ENCODE results near the gene TNFRSF1B. TPM values are rescaled to one million over a fixed set of nuclear protein-coding genes. Genes with fewer than 3 reads are reported as not detected.

TNFRSF1B gene
- 0.61 TPM for total RNA-seq (2021; ENCODE audit: unreplicated experiment)
- 0.12 and 0.14 TPM in 2 replicates for polyA plus RNA-seq (2012)
- percentile 14 among the genes with signal in this experiment for Bru-seq, nascent RNA
- BruChase-seq, experiment 1, labeled RNA remaining after a 6-hour chase, result percentile 2 among the genes with signal in this experiment
- percentile 17 among the genes with signal in this experiment for BruChase-seq, experiment 2, labeled RNA remaining after a 2-hour chase
- long read RNA-seq, result 0 reads

DNA sequence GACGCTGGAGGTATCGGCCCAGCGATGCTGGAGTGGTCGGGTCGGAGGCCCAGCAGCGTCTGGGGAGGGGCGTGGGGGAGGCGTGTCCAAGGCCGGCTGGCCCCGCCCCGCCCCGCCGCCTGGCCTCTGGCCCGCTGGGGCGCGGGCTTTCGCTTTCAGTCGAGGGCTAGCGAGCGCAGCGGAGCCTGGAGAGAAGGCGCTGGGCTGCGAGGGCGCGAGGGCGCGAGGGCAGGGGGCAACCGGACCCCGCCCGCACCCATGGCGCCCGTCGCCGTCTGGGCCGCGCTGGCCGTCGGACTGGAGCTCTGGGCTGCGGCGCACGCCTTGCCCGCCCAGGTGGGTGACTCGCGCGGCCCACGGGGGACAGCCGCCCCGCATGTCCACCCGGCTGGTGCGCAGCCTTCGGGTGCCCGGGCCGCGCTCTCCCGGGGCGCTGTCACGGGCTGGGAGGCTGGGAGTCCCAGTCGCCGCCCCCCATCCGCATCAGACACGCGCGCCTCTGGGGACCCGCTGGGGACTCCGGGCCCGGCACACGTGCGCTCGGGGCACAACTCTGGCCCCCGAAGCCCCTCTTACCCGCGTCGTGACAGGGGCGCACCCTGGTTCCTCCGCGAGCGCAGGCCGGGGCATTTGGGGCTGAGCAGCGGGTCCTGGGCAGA lies at the start of gene TNFRSF1B:
Gene TNFRSF1B (plus strand): TSS at position 158 of the 659 bp plus-strand sequence. CDS start 101 bp downstream, at position 259.
- H3K4me3 ChIP-seq (replicated peaks in 1 of 2; ENCODE audit: low read depth in 1 of 2, low read length in 2 of 2), result no peak within 1 kb of the TSS
- DNase-seq (ENCODE audit: low read depth, low spot score) (no peak), ATAC-seq (no peak)
- no peaks in the 10 kb centered on the region for H3K9me2 ChIP-seq (ENCODE audit: insufficient read depth)
- no peak within 1 kb of the TSS for H3K4me2 ChIP-seq (ENCODE audit: low read length)
- ChIA-PET RAD21 (ENCODE audit: low non-redundant PET in 1 of 2, low total read pairs in 2 of 2, uncharacterized antibody in 2 of 2, unreplicated experiment in 2 of 2) (no interaction called here), CTCF (no interaction called here), POLR2A (no interaction called here)
- BruUV-seq (replicated peaks), result no TSS peak
- no peak within 1 kb of the TSS; the same call in 1 of the 2 replicates for H3K27ac ChIP-seq (ENCODE audit: low read depth, low read length)
- no peak within 1 kb of the TSS for H3K9ac ChIP-seq (ENCODE audit: low read length)
- H4K20me1 ChIP-seq (ENCODE audit: insufficient read depth), result no peaks in the 10 kb centered on the region
- intact Hi-C loops (cut with micrococcal nuclease), result no loop called here
- H3K9me3 ChIP-seq (ENCODE audit: control insufficient read depth in 1 of 2, insufficient read depth in 1 of 2, low read depth in 1 of 2, low read length in 2 of 2), result no peaks in the 10 kb centered on the region
- no peak within 1 kb of the TSS for H2AFZ ChIP-seq (ENCODE audit: low read depth, low read length, poor library complexity, severe bottlenecking)
- H3K79me2 ChIP-seq (ENCODE audit: insufficient read depth, low read length), result no peaks in the 10 kb centered on the region
- H3K4me1 ChIP-seq (ENCODE audit: control insufficient read depth in 1 of 2, insufficient read depth in 2 of 2, low read length in 2 of 2), result peaks cover 9 to 38% of the 10 kb centered on the region in 2 experiments
- H3K27me3 ChIP-seq (ENCODE audit: insufficient read depth, low read length), result no peaks in the 10 kb centered on the region
- no peaks in the 10 kb centered on the region for H3K36me3 ChIP-seq (ENCODE audit: control insufficient read depth in 1 of 2, insufficient read depth in 2 of 2, low read length in 2 of 2)
- TF ChIP-seq RAD21 (IDR thresholded peaks at IDR 0.05; ENCODE audit: low read depth), result no peak
- no peak for TF ChIP-seq CEBPB (IDR thresholded peaks at IDR 0.05; ENCODE audit: low read depth)
- TF ChIP-seq, protein P1, sequence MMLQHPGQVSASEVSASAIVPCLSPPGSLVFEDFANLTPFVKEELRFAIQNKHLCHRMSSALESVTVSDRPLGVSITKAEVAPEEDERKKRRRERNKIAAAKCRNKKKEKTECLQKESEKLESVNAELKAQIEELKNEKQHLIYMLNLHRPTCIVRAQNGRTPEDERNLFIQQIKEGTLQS (IDR thresholded peaks at IDR 0.05), result no peak
- no peak for TF ChIP-seq JUND (IDR thresholded peaks at IDR 0.05)
- TF ChIP-seq ZFX (IDR thresholded peaks at IDR 0.05), result no peak
- TF ChIP-seq, protein P2, sequence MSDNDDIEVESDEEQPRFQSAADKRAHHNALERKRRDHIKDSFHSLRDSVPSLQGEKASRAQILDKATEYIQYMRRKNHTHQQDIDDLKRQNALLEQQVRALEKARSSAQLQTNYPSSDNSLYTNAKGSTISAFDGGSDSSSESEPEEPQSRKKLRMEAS (IDR thresholded peaks at IDR 0.05), result no peak
- no peak for TF ChIP-seq YY1 (IDR thresholded peaks at IDR 0.05; ENCODE audit: extremely low read depth, insufficient replicate concordance, low read depth, low read length)
- TF ChIP-seq, protein P3, sequence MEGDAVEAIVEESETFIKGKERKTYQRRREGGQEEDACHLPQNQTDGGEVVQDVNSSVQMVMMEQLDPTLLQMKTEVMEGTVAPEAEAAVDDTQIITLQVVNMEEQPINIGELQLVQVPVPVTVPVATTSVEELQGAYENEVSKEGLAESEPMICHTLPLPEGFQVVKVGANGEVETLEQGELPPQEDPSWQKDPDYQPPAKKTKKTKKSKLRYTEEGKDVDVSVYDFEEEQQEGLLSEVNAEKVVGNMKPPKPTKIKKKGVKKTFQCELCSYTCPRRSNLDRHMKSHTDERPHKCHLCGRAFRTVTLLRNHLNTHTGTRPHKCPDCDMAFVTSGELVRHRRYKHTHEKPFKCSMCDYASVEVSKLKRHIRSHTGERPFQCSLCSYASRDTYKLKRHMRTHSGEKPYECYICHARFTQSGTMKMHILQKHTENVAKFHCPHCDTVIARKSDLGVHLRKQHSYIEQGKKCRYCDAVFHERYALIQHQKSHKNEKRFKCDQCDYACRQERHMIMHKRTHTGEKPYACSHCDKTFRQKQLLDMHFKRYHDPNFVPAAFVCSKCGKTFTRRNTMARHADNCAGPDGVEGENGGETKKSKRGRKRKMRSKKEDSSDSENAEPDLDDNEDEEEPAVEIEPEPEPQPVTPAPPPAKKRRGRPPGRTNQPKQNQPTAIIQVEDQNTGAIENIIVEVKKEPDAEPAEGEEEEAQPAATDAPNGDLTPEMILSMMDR (IDR thresholded peaks at IDR 0.05 in 2 of 3, conservative IDR thresholded peaks at IDR 0.05 in 1 of 3; ENCODE audit: borderline replicate concordance in 1 of 3, insufficient read depth in 1 of 3, low read depth in 2 of 3, low read length in 2 of 3), result no peak
- no peak for TF ChIP-seq POLR2AphosphoS5 (IDR thresholded peaks at IDR 0.05; ENCODE audit: low read depth, low read length)
- TF ChIP-seq EZH2 (IDR thresholded peaks at IDR 0.05), result no peak
- TF ChIP-seq SRF (IDR thresholded peaks at IDR 0.05; ENCODE audit: low read depth), result no peak
- TF ChIP-seq EGR1 (IDR thresholded peaks at IDR 0.05; ENCODE audit: low read depth), result no peak
- TF ChIP-seq, protein P4, sequence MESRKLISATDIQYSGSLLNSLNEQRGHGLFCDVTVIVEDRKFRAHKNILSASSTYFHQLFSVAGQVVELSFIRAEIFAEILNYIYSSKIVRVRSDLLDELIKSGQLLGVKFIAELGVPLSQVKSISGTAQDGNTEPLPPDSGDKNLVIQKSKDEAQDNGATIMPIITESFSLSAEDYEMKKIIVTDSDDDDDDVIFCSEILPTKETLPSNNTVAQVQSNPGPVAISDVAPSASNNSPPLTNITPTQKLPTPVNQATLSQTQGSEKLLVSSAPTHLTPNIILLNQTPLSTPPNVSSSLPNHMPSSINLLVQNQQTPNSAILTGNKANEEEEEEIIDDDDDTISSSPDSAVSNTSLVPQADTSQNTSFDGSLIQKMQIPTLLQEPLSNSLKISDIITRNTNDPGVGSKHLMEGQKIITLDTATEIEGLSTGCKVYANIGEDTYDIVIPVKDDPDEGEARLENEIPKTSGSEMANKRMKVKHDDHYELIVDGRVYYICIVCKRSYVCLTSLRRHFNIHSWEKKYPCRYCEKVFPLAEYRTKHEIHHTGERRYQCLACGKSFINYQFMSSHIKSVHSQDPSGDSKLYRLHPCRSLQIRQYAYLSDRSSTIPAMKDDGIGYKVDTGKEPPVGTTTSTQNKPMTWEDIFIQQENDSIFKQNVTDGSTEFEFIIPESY (IDR thresholded peaks at IDR 0.05; ENCODE audit: extremely low read depth, insufficient replicate concordance, low read length), result no peak
- no peak for TF ChIP-seq SIN3A (IDR thresholded peaks at IDR 0.05; ENCODE audit: low read depth)
- TF ChIP-seq, protein P5, sequence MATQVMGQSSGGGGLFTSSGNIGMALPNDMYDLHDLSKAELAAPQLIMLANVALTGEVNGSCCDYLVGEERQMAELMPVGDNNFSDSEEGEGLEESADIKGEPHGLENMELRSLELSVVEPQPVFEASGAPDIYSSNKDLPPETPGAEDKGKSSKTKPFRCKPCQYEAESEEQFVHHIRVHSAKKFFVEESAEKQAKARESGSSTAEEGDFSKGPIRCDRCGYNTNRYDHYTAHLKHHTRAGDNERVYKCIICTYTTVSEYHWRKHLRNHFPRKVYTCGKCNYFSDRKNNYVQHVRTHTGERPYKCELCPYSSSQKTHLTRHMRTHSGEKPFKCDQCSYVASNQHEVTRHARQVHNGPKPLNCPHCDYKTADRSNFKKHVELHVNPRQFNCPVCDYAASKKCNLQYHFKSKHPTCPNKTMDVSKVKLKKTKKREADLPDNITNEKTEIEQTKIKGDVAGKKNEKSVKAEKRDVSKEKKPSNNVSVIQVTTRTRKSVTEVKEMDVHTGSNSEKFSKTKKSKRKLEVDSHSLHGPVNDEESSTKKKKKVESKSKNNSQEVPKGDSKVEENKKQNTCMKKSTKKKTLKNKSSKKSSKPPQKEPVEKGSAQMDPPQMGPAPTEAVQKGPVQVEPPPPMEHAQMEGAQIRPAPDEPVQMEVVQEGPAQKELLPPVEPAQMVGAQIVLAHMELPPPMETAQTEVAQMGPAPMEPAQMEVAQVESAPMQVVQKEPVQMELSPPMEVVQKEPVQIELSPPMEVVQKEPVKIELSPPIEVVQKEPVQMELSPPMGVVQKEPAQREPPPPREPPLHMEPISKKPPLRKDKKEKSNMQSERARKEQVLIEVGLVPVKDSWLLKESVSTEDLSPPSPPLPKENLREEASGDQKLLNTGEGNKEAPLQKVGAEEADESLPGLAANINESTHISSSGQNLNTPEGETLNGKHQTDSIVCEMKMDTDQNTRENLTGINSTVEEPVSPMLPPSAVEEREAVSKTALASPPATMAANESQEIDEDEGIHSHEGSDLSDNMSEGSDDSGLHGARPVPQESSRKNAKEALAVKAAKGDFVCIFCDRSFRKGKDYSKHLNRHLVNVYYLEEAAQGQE (IDR thresholded peaks at IDR 0.05; ENCODE audit: low read depth), result no peak
- TF ChIP-seq ELF1 (IDR thresholded peaks at IDR 0.05; ENCODE audit: borderline replicate concordance, low read depth), result no peak
- no peak for TF ChIP-seq FOSL1 (IDR thresholded peaks at IDR 0.05; ENCODE audit: low read depth)
- TF ChIP-seq EZH2phosphoT487 (IDR thresholded peaks at IDR 0.05; ENCODE audit: borderline replicate concordance), result no peak
- no peak for TF ChIP-seq TCF7L2 (IDR thresholded peaks at IDR 0.05; ENCODE audit: borderline replicate concordance, extremely low read depth, insufficient read depth, insufficient read length)
